Measurements from ENCODE around the gene MAP3K12.
A peak's percentile ranks its signal among the peaks of the same experiment; 100 is the strongest.
"Not testable (repeated sequence)": the region's sequence is repeated elsewhere in the genome, so short reads cannot be mapped to it uniquely, and the experiment has no call there.

The MAP3K12 gene, protein sequence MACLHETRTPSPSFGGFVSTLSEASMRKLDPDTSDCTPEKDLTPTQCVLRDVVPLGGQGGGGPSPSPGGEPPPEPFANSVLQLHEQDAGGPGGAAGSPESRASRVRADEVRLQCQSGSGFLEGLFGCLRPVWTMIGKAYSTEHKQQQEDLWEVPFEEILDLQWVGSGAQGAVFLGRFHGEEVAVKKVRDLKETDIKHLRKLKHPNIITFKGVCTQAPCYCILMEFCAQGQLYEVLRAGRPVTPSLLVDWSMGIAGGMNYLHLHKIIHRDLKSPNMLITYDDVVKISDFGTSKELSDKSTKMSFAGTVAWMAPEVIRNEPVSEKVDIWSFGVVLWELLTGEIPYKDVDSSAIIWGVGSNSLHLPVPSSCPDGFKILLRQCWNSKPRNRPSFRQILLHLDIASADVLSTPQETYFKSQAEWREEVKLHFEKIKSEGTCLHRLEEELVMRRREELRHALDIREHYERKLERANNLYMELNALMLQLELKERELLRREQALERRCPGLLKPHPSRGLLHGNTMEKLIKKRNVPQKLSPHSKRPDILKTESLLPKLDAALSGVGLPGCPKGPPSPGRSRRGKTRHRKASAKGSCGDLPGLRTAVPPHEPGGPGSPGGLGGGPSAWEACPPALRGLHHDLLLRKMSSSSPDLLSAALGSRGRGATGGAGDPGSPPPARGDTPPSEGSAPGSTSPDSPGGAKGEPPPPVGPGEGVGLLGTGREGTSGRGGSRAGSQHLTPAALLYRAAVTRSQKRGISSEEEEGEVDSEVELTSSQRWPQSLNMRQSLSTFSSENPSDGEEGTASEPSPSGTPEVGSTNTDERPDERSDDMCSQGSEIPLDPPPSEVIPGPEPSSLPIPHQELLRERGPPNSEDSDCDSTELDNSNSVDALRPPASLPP

GRCh38 chr12:53499266-53500141 lies at the start of gene MAP3K12:
Gene MAP3K12, minus strand, starts transcription at chr12:53499458. Its CDS starts 12,067 bp downstream, at chr12:53487391.
- peak; percentile 79 to 82 for DNase-seq

- not testable (repeated sequence) for DNase-seq
These were observed 49.1 kb upstream of the MAP3K12 start for GRCh38 chr12:53548354-53548753.

- peak; percentile 60 for DNase-seq
These were observed 44.3 kb upstream of the MAP3K12 start for GRCh38 chr12:53543539-53543938.

DNA sequence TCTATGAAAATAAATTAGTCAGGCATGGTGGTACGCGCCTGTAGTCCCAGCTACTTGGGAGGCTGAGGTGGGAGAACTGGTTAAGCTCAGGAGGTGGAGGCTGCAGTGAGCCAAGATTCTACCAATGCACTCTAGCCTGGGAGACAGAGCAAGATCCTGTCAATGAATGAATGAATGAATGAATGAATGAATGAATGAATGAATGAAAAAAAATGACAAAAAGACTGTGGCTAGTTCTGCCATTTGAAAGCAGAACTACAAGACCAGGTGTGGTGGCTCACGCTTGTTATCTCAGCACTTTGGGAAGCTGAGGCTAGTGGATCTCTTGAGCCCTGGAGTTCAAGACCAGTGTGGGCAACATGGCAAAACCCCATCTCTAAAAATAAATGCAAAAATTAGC lies 40.3 kb upstream of the MAP3K12 start:
- no peak for DNase-seq

DNA sequence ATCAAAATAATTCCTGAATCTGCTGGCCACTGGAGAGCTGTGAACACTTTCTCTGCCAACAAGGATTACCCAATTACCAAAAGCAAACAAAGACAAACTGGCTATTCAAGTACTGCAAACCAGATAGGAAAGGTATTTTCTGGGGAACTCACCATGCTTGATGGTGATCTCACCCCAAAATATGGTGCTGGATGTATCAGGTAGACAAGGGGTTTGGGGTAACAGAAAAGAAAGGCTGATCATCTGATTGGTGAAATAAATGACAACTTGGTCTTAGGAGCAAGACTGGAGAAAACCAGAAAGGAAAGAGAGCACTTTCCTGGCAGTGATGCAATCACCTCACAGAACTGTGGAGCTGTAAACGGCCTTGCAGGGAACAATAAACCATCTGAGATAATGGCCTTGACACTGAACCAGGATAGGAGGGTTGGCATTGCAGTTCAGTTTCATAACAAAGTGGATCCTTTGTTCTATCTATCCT lies 39.0 kb upstream of the MAP3K12 start:
- no peak for DNase-seq

DNA sequence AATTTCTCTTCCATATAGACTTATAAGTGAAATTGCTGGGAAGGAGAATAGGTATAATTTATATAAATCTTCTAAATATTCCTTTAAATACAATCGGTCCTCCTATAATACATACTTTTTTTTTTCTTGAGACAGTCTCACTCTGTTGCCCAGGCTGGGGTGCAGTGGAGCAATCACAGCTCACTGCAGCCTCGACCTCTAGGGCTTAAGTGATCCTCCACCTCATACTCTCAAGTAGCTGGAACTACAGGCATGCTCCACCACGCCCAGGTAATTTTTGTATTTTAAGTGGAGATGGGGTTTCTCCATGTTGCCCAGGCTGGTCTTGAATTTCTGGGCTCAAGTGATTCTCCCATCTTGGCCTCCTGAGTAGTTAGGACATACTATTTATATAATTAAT lies 37.7 kb upstream of the MAP3K12 start:
- no peak for DNase-seq

- no peak for DNase-seq
These were observed 34.2 kb upstream of the MAP3K12 start for GRCh38 chr12:53533471-53533870.

DNA sequence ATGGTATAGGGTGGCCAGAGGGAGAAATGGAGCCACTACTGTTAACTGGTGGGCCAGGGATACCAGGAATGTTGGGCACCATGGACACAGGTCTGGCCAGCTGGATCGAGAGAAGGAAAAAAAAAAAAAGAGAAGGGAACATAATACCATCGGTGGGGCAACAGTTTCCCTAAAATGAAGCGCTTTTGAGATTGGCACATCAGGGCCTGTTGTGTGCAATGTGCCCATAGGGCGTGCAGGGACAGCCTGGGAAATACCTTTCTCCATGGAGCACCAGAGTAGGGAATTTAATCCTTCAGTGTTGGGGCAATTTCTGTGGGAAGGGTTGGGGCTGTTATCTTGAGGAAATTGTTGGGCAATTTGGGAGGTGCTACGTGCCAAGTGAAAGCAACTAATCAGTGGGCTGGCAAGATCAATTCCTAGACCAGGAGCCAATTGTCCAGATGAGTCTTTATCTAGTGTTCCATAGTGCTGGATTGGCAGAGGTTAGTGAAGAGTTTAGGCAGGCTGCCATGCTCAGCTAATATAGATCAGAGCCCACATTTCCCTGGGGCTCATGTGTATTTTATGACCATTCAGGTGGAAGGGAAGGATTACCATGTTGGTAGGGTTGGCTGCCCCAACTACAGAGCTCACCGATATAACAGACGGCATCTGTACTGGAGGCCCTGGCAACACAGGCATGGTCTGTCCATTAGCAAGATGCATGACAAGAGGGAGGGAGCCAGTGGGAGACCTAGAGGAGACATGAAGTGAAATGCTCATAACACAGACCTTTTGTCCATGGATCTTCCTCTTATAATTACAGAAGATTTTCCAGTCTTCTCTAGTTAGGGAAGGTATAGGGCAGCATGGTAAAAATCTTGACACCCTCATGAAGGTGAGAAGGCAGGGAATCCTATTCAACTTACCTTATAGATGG lies 33.5 kb upstream of the MAP3K12 start:
- no peak for DNase-seq

DNA sequence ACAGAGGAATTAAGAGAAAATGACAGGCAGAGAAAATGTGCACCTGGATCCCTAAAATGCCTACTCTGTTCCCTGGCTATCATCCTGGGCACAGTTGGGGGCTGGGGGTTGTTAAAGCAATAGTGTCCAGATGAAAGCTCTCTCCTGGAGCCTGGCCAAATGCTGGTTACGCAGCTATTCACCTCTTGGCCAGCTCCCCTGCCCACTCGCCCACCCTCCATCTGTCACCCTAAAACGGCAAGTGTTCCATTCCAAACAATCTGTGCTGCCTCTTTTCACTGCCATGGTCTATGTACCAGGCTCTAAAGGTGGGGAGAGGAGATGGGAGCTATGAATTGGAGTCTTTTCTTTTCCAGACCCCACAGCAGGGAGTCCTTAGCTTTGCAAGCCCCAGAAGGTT lies 32.8 kb upstream of the MAP3K12 start:
- DNase-seq = no peak

GRCh38 chr12:53530920-53531319 lies 31.7 kb upstream of the MAP3K12 start:
- DNase-seq = no peak

- DNase-seq = no peak
These were observed 30.8 kb upstream of the MAP3K12 start for GRCh38 chr12:53530061-53530460.

GRCh38 chr12:53524476-53524875 lies 25.2 kb upstream of the MAP3K12 start:
- DNase-seq = no peak

DNA sequence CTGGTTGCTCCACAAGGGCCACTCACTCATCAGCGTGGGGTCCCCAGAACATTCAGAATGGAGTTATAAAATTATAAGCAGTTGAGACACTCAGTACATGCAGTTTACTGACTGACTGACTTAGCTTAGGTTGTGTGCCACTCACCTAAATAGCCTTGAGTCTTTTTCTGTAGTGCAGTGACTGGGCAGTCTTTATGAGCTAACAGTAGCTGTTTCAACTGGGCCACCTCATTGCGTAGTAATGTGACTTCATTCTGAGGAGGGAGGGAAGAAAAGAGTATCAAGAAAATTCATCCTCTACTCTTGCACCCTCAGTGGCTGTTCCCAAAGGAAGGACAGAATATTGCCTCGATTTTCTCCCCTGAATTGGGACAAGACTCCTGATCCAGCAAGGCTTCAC lies 23.9 kb upstream of the MAP3K12 start:
- no peak for DNase-seq

DNA sequence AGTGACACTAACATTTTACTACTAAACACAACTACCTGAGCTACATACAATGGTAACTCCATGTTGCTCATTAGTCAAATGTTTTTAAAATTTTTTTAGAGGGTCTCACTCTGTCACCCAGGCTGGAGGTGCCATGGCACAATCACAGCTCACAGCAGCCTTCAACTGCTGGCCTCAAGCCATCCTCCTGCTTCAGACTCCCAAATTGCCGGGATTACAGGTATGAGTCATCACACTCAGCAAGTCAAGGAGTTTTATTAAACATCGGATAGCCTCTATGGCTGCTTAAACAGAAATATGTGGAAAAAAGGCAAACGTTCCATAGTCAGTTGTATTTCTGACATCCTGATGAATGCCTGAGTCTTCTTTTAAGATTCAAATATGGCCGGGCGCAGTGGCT lies 19.1 kb upstream of the MAP3K12 start:
- no peak for DNase-seq

DNA sequence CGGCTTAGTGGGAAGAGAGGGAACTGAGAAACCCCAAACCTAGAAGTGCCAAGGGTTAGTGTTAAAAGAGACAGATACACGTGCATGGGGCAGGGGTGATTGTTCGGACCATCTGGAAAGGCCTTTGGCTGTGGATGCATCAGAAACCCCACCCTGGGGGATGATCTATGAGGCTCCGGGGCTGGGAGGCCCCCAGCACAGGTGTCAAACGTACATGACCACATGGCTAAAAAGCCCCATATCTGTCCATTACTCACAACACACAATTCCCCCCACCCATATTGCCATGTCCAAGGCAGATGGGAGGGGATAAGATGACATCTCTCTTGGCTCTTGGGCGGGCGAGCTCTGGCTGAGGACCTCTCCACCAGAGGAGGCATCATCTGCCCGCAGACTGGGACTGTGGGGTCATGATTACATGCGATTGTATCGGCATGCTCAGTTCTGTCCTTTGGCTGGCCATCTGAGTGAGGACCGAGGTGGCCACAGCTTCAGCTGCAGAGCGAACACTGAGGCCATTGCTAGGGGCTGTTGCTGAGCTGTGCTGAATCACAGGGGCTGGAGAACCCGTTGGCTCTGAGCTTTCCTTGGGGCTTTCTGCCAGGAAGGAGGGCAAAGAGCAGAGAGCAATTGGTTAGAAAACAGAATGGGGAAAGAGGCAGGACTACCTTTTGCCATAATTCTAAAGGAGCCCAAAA lies 17.6 kb upstream of the MAP3K12 start:
- no peak for DNase-seq

GRCh38 chr12:53515291-53515680 lies 16.0 kb upstream of the MAP3K12 start:
- DNase-seq = no peak

- DNase-seq = no peak
These were observed 15.5 kb upstream of the MAP3K12 start for GRCh38 chr12:53514628-53515290.

GRCh38 chr12:53513712-53514410 lies 14.6 kb upstream of the MAP3K12 start:
- no peak for DNase-seq

DNA sequence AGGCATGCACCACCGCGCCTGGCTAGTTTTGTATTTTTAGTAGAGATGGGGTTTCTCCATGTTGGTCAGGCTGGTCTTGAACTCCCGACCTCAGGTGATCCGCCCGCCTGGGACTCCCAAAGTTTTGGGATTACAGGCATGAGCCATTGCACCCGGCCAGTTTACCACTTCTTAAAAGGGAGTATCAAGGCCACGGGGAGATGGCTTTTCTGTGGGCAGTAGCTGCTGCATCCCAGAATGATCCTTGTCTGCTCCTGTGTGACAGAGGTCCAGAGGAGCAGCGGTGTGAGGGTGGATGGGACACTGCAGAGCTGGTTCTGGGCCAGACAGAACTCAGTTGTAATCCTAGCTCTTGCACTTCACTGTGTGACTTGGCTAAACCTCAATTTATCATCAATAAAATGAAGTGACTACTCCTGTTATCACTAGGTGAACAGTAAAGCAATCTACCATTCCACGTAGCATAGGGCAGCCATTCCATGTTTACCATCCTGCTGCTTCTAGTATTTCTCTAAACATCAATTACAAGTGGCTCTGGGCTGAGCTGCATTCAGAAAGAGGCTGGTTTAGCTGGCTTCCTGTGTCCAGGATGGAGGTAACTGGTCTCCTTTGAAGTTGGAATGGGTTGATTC lies 11.0 kb upstream of the MAP3K12 start:
- no peak for DNase-seq

Data from activated T-cell treated with anti-CD3 and anti-CD28 coated beads, Interleukin-2, amount 50 U/mL, for 48 hours (primary cell).